MM.1S (cell line): ENCODE results near the gene ITPR3.

Source experiments
- EZH2phosphoT487 ChIP-seq: fragments of 300-600 bp; sonication (generic); IDR thresholded peaks from 2 replicates; pipeline ENCODE4 v1.6.1; 2018; ENCODE audit warnings: antibody characterized with exemption, low read length
- TF ChIP-seq, protein P1 (sequence below): fragments of 300-600 bp; sonication (generic); IDR thresholded peaks from 2 replicates; pipeline ENCODE4 v1.5.1; 2016; ENCODE audit warnings: antibody characterized with exemption, low read length, mixed read lengths

DNA sequence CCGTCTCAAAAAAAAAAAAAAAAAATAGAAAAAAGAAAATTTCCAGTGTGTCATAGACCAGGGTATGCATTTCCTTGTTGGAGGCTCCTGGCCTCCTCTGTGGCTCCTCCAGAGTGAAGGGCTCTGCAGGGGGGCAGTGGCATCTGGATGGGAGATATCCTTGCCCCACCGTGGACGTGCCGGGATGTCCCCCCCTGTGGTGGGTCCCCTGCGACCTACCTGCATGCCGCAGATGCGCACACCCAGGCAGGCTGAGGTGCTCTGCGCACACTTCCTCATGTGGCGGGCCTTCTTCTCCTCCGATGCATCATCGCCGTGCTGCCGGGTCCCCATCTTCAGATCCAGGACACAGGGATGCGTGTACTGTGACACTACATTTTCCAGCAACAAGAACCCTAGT is 104.1 kb downstream of the ITPR3 start:
- TF ChIP-seq, protein P1, sequence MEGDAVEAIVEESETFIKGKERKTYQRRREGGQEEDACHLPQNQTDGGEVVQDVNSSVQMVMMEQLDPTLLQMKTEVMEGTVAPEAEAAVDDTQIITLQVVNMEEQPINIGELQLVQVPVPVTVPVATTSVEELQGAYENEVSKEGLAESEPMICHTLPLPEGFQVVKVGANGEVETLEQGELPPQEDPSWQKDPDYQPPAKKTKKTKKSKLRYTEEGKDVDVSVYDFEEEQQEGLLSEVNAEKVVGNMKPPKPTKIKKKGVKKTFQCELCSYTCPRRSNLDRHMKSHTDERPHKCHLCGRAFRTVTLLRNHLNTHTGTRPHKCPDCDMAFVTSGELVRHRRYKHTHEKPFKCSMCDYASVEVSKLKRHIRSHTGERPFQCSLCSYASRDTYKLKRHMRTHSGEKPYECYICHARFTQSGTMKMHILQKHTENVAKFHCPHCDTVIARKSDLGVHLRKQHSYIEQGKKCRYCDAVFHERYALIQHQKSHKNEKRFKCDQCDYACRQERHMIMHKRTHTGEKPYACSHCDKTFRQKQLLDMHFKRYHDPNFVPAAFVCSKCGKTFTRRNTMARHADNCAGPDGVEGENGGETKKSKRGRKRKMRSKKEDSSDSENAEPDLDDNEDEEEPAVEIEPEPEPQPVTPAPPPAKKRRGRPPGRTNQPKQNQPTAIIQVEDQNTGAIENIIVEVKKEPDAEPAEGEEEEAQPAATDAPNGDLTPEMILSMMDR, result no peak
- TF ChIP-seq EZH2phosphoT487, result no peak
